IMR-90 (cell line): Measurements from ENCODE around the gene KRTAP12-2. TPM values are rescaled to one million over a fixed set of nuclear protein-coding genes. Genes with fewer than 3 reads are reported as not detected.

Experiments used
- ATAC-seq: fragments of 200-7000 bp; cut with Tn5 transposase; 2 replicates; pipeline ENCODE4 v1.9.1; 2020; ENCODE audit warnings: low read depth, mild to moderate bottlenecking, moderate library complexity
- BruUV-seq: library from RNA; stranded (reverse); fragments of 400-500 nt; replicated peaks from 2 replicates; lab custom pipeline; 2021; lab: Mats Ljungman, UMichigan
- CTCF ChIA-PET: fragments of 300-600 bp; formaldehyde crosslinking; extraction: SDS; loops from one replicate; lab custom pipeline; 2021; ENCODE audit warnings: antibody characterized with exemption; lab: Yijun Ruan, JAX
- POLR2A ChIA-PET: fragments of 300-600 bp; sonication (Branson Sonifier 250); formaldehyde crosslinking; loops from one replicate; lab custom pipeline; 2022; ENCODE audit warnings: antibody characterized with exemption; ENCODE audit not compliant: unreplicated experiment; lab: Charles Lee
- DNase-seq: peaks from one replicate; pipeline ENCODE4 v3.0.0; 2013
- H2AFZ ChIP-seq: replicated peaks from 2 replicates; pipeline ENCODE3; 2013; ENCODE audit warnings: low read length, mild to moderate bottlenecking; ENCODE audit not compliant: poor library complexity
- H2AK5ac ChIP-seq: 2 replicates; pipeline ENCODE4 v1.6.1; 2013; ENCODE audit warnings: low read depth, low read length, inconsistent platforms
- H2AK9ac ChIP-seq: replicated peaks from 2 replicates; pipeline ENCODE3; 2013; ENCODE audit warnings: mild to moderate bottlenecking, low read depth, low read length, moderate library complexity; ENCODE audit not compliant: poor library complexity
- H2BK120ac ChIP-seq: 2 replicates; pipeline ENCODE4 v1.6.1; 2013; ENCODE audit warnings: low read depth, low read length, inconsistent platforms
- H2BK15ac ChIP-seq: 3 replicates; pipeline ENCODE4 v1.6.1; 2013; ENCODE audit warnings: low read depth, low read length, inconsistent platforms
- H2BK20ac ChIP-seq: 2 replicates; pipeline ENCODE4 v1.6.1; 2013; ENCODE audit warnings: low read depth, mild to moderate bottlenecking, inconsistent platforms, low read length, moderate library complexity
- H2BK5ac ChIP-seq: 2 replicates; pipeline ENCODE4 v1.6.1; 2013; ENCODE audit warnings: mild to moderate bottlenecking, low read depth, low read length, inconsistent platforms; ENCODE audit not compliant: poor library complexity, severe bottlenecking
- H3K14ac ChIP-seq: replicated peaks from 2 replicates; pipeline ENCODE4 v1.6.1; 2013; ENCODE audit warnings: low read depth, low read length, inconsistent platforms
- H3K18ac ChIP-seq: 2 replicates; pipeline ENCODE4 v1.6.1; 2013; ENCODE audit warnings: low read depth, low read length, control low read depth
- H3K23ac ChIP-seq: 2 replicates; pipeline ENCODE4 v1.6.1; 2013; ENCODE audit warnings: low read depth, low read length, inconsistent platforms
- H3K27ac ChIP-seq: 2 replicates; pipeline ENCODE4 v1.5.1; 2013; ENCODE audit warnings: mild to moderate bottlenecking, control low read depth, low read length; ENCODE audit not compliant: insufficient read depth
- H3K27me3 ChIP-seq: 2 replicates; pipeline ENCODE4 v1.6.1; 2013; ENCODE audit warnings: low read length; ENCODE audit not compliant: control insufficient read depth, insufficient read depth
- H3K36me3 ChIP-seq: 2 replicates; pipeline ENCODE4 v1.6.1; 2013; ENCODE audit warnings: low read length, mixed read lengths; ENCODE audit not compliant: control insufficient read depth, insufficient read depth
- H3K4ac ChIP-seq: 2 replicates; pipeline ENCODE4 v1.6.1; 2013; ENCODE audit warnings: low read depth, low read length, inconsistent platforms
- H3K4me1 ChIP-seq: 2 replicates; pipeline ENCODE4 v1.6.1; 2013; ENCODE audit warnings: low read length, mixed read lengths; ENCODE audit not compliant: control insufficient read depth, insufficient read depth
- H3K4me2 ChIP-seq: 2 replicates; pipeline ENCODE4 v1.6.1; 2013; ENCODE audit warnings: low read depth, mild to moderate bottlenecking, control low read depth, low read length, moderate library complexity
- H3K4me3 ChIP-seq: 2 replicates; pipeline ENCODE4 v1.5.1; 2013; ENCODE audit warnings: low read depth, mild to moderate bottlenecking, control low read depth, low read length, moderate library complexity; ENCODE audit not compliant: insufficient read depth
- H3K56ac ChIP-seq: 2 replicates; pipeline ENCODE4 v1.6.1; 2013; ENCODE audit warnings: low read length, inconsistent platforms; ENCODE audit not compliant: insufficient read depth; ENCODE audit errors: extremely low read depth
- H3K79me1 ChIP-seq, 2 experiments: 2 replicates each; pipeline ENCODE4 v1.6.1; 2013; ENCODE audit warnings: low read length in 2 of 2, inconsistent platforms in 1 of 2, low read depth in 1 of 2
- H3K9ac ChIP-seq: 2 replicates; pipeline ENCODE4 v1.6.1; 2013; ENCODE audit warnings: low read depth, low read length, control low read depth
- H3K9me1 ChIP-seq: 2 replicates; pipeline ENCODE4 v1.6.1; 2013; ENCODE audit warnings: low read length, inconsistent platforms; ENCODE audit not compliant: insufficient read depth
- H3K9me3 ChIP-seq: 2 replicates; pipeline ENCODE4 v1.6.1; 2013; ENCODE audit warnings: low read length; ENCODE audit not compliant: control insufficient read depth, insufficient read depth
- H4K20me1 ChIP-seq: 2 replicates; pipeline ENCODE4 v1.6.1; 2013; ENCODE audit warnings: low read length, inconsistent platforms; ENCODE audit not compliant: insufficient read depth
- H4K5ac ChIP-seq: 2 replicates; pipeline ENCODE4 v1.6.1; 2013; ENCODE audit warnings: mild to moderate bottlenecking, low read depth, low read length, control low read depth
- H4K8ac ChIP-seq, 2 experiments: 2 replicates each; pipeline ENCODE4 v1.6.1; 2013; ENCODE audit warnings: low read depth in 2 of 2, low read length in 2 of 2, control low read depth in 1 of 2, inconsistent platforms in 1 of 2
- H4K91ac ChIP-seq: 2 replicates; pipeline ENCODE4 v1.6.1; 2013; ENCODE audit warnings: low read depth, low read length, inconsistent platforms; ENCODE audit not compliant: insufficient read depth
- BHLHE40 ChIP-seq: fragments of 150-350 bp; IDR thresholded peaks from 2 replicates; pipeline ENCODE4 v1.6.1; 2016; ENCODE audit warnings: mild to moderate bottlenecking, low read depth, low read length
- CHD1 ChIP-seq: IDR thresholded peaks from 2 replicates; pipeline ENCODE4 v1.6.1; 2012; ENCODE audit warnings: low read depth, low read length, improper control_type of control experiment
- CTCF ChIP-seq: conservative IDR thresholded peaks from 2 replicates; pipeline ENCODE4 v1.5.1; 2012; ENCODE audit warnings: mild to moderate bottlenecking, low read depth, low read length, improper control_type of control experiment
- ELK1 ChIP-seq: fragments of 150-350 bp; IDR thresholded peaks from 2 replicates; pipeline ENCODE4 v1.6.1; 2016; ENCODE audit warnings: low read depth, mild to moderate bottlenecking, low read length, moderate library complexity, borderline replicate concordance
- MAFK ChIP-seq: IDR thresholded peaks from 2 replicates; pipeline ENCODE4 v1.6.1; 2012; ENCODE audit warnings: low read depth, low read length, improper control_type of control experiment
- MXI1 ChIP-seq: IDR thresholded peaks from 2 replicates; pipeline ENCODE4 v1.6.1; 2012; ENCODE audit warnings: low read depth, mild to moderate bottlenecking, low read length, moderate library complexity, borderline replicate concordance
- POLR2A ChIP-seq: IDR thresholded peaks from 2 replicates; pipeline ENCODE4 v1.6.1; 2012; ENCODE audit warnings: mild to moderate bottlenecking, low read depth, low read length
- RAD21 ChIP-seq: IDR thresholded peaks from 2 replicates; pipeline ENCODE4 v1.6.1; 2012; ENCODE audit warnings: low read length, improper control_type of control experiment
- RCOR1 ChIP-seq: IDR thresholded peaks from 2 replicates; pipeline ENCODE4 v1.6.1; 2012; ENCODE audit warnings: mild to moderate bottlenecking, low read length, improper control_type of control experiment; ENCODE audit not compliant: insufficient replicate concordance
- RFX5 ChIP-seq: IDR thresholded peaks from 2 replicates; pipeline ENCODE4 v1.8.0; 2012; ENCODE audit warnings: low read depth, mild to moderate bottlenecking, low read length, moderate library complexity
- WGBS, 2 experiments: methylation state at CpG; one replicate each; pipeline versions ENCODE4 v1.1.5 to v1.1.7; 2013; ENCODE audit warnings: missing lambda C conversion rate in 2 of 2; ENCODE audit not compliant: insufficient read length in 1 of 2; ENCODE audit errors: extremely low coverage in 2 of 2; 5-methylcytosine and 5-hydroxymethylcytosine counted together
- dilution Hi-C: fragments of 300-500 bp; cut with HindIII; formaldehyde crosslinking; loops from one replicate; pipeline ENCODE4 v1.14.3; 2018; ENCODE audit warnings: low sequenced_read_pairs; ENCODE audit not compliant: unreplicated experiment
- in situ Hi-C: fragments of 300-500 bp; cut with MboI; formaldehyde crosslinking; loops from 3 replicates; pipeline ENCODE4 v1.14.3; 2019; ENCODE audit warnings: low sequenced_read_pairs, inconsistent platforms, mixed read lengths
- intact Hi-C: fragments of 100-400 bp; cut with micrococcal nuclease; formaldehyde crosslinking; loops from 2 replicates; pipeline ENCODE4 v1.10.0; 2022
- polyA plus RNA-seq, 3 experiments: library from polyadenylated mRNA; depleted of rRNA; stranded (reverse); fragments of >200 nt; gene quantifications; 2 replicates each; pipeline ENCODE4 v1.2.3, GENCODE V29; 2012; ENCODE audit warnings: low replicate concordance in 1 of 3
- total RNA-seq: library from RNA; depleted of rRNA; stranded (reverse); fragments of >200 nt; gene quantifications from 2 replicates; pipeline ENCODE4 v1.2.3, GENCODE V29; 2012

The KRTAP12-2 gene
- total and polyA plus RNA-seq, 2 of the 4 experiments (the other 2 are of a cell fraction): not detected

GRCh38 chr21:44708866-44709425 lies 42.2 kb upstream of the KRTAP12-2 start:
- ChIA-PET POLR2A (no interaction called here), CTCF (no interaction called here)
- H3K9me3 ChIP-seq: peaks cover 6% of the 10 kb centered on the region; the same call in 1 of the 2 replicates
- no peak overlapping the region for H3K27ac ChIP-seq
- no peaks in the 10 kb centered on the region for H3K79me1 ChIP-seq
- no peak overlapping the region for H2BK5ac ChIP-seq
- peaks cover 1% of the 10 kb centered on the region; the same call in 1 of the 2 replicates for H3K4me1 ChIP-seq
- H3K4ac ChIP-seq: no peak overlapping the region
- H4K5ac ChIP-seq: no peak overlapping the region
- H3K4me2 ChIP-seq: no peak overlapping the region
- no peak overlapping the region for H2AFZ ChIP-seq
- H3K27me3 ChIP-seq: peaks cover 82% of the 10 kb centered on the region
- H3K14ac ChIP-seq: no peak overlapping the region
- no peak overlapping the region for H3K18ac ChIP-seq
- no peak overlapping the region for H2BK15ac ChIP-seq
- no peak overlapping the region for H3K4me3 ChIP-seq
- in situ Hi-C loops (no loop called here), intact Hi-C loops (no loop called here), dilution Hi-C loops (no loop called here)
- no peak overlapping the region for H3K23ac ChIP-seq
- H4K8ac ChIP-seq: no peak overlapping the region
- H3K9me1 ChIP-seq: no peaks in the 10 kb centered on the region
- H4K91ac ChIP-seq: no peak overlapping the region
- WGBS, 2 experiments: 0% methylated on average over 2 of the region's 25 CpGs; no CpG with 5 or more reads in 1 of the 2 experiments
- H2AK5ac ChIP-seq: no peak overlapping the region
- DNase-seq: no peak
- no TSS peak for BruUV-seq
- no peak overlapping the region for H2BK120ac ChIP-seq
- H2AK9ac ChIP-seq: no peak overlapping the region
- H3K36me3 ChIP-seq: no peaks in the 10 kb centered on the region
- H3K56ac ChIP-seq: no peak overlapping the region
- H3K9ac ChIP-seq: no peak overlapping the region
- TF ChIP-seq RFX5: no peak
- TF ChIP-seq RCOR1: no peak
- no peak for TF ChIP-seq POLR2A
- TF ChIP-seq RAD21: no peak
- TF ChIP-seq CHD1: no peak
- TF ChIP-seq ELK1: no peak
- TF ChIP-seq CTCF: no peak
- TF ChIP-seq MXI1: no peak
- no peak for TF ChIP-seq MAFK
- TF ChIP-seq BHLHE40: no peak
- no peak for ATAC-seq
- H4K20me1 ChIP-seq: no peaks in the 10 kb centered on the region
- no peak overlapping the region for H2BK20ac ChIP-seq
